BLaER1 treated with 17β-estradiol and CSF1 and Interleukin-3, amounts not matched to agents 10 nM and 100 nM (cell line): ENCODE measurements around the gene FAM9A.
"Not testable (repeated sequence)": the region's sequence is repeated elsewhere in the genome, so short reads cannot be mapped to it uniquely, and the experiment has no call there.

Source experiments
- H3K27ac ChIP-seq, 11 experiments: shearing (Covaris generic); formaldehyde crosslinking; 2 replicates each; pipeline ENCODE4 v1.8.1; 2022
- H3K27me3 ChIP-seq, 11 experiments: shearing (Covaris generic); formaldehyde crosslinking; 2 replicates each; pipeline ENCODE4 v1.8.1; 2022
- H3K36me3 ChIP-seq, 11 experiments: shearing (Covaris generic); formaldehyde crosslinking; 2 replicates each; pipeline ENCODE4 v1.8.1; 2022
- H3K4me1 ChIP-seq, 10 experiments: shearing (Covaris generic); formaldehyde crosslinking; 2 replicates each; pipeline ENCODE4 v1.8.1; 2022
- H3K4me2 ChIP-seq, 11 experiments: shearing (Covaris generic); formaldehyde crosslinking; 2 replicates each; pipeline ENCODE4 v1.8.1; 2022
- H3K4me3 ChIP-seq, 10 experiments: shearing (Covaris generic); formaldehyde crosslinking; 2 replicates each; pipeline ENCODE4 v1.8.1; 2022
- H3K9ac ChIP-seq, 11 experiments: shearing (Covaris generic); formaldehyde crosslinking; 2 replicates each; pipeline ENCODE4 v1.8.1; 2022
- H3K9me3 ChIP-seq, 11 experiments: shearing (Covaris generic); formaldehyde crosslinking; replicated peaks in 1 of 11; 2 replicates each; pipeline ENCODE4 v1.8.1; 2022
- H4K20me1 ChIP-seq, 11 experiments: shearing (Covaris generic); formaldehyde crosslinking; 2 replicates each; pipeline ENCODE4 v1.8.1; 2022
- Cebpa-rat ChIP-seq, 11 experiments: shearing (Covaris generic); IDR thresholded peaks; 2 replicates each; pipeline ENCODE4 v1.8.1; 2022

FAM9A gene

DNA sequence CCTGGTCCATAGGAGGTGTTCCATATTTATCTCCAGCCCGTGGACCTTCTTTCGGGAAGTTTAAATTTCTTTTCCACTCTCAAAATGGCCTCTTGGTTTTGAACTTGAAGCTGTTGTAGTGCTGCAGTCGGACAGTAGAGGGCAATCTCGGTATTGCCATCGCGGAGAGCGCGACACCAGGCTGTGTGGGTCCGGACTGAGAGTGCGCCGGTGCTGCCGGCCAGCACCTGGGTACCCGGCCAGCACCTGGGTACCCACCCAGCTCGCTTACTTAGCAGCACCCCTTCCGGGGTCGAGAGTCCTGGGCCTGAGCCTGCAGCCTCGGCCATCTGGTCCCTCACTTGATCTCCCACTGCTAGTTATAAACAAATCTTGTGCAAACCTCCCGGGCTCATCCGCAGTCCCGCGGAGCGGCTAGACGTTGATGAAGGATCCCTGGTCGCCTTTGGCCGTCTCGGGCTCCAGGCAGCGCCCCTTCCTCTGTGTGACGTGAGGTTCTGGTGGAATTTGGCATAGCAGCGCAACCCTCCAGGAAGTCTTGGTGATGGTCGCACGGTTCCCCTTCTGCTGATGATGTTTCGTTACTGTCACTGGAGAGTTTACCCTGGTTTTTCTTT is 18.0 kb downstream of the FAM9A start:
- H3K4me1 ChIP-seq: no peaks in the 10 kb centered on the region
- no peak for TF ChIP-seq Cebpa-rat (IDR thresholded peaks at IDR 0.05)
- peaks cover 15 to 22% (median 17%) of the 10 kb centered on the region in 11 experiments; a peak in 21 of 22 replicates for H3K9me3 ChIP-seq
- no peak overlapping the region for H3K27ac ChIP-seq
- no peak overlapping the region for H3K4me2 ChIP-seq
- H4K20me1 ChIP-seq: no peaks in the 10 kb centered on the region
- no peaks in the 10 kb centered on the region for H3K36me3 ChIP-seq
- H3K4me3 ChIP-seq: no peak overlapping the region
- no peak overlapping the region for H3K9ac ChIP-seq
- no peaks in the 10 kb centered on the region for H3K27me3 ChIP-seq

DNA sequence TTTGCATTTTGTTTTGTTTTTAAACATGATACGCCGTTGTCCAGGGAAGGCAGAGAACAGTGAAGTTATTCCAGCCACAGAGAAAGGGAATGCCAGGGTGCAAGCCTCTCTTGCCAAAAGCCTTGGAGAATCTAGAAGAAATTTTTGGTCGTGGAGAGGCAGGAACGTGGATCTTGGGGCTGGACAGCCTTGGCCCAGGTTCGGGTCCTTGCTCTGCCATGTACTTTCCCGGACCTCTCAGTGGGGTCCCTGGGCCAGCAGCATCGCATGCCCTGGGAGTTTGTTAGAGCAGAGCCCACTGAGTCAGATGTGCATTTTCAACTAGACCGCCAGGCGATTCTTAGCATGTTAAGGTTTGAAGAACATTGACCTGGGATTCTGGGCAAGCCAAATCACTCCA is 18.6 kb downstream of the FAM9A start:
- no peak for TF ChIP-seq Cebpa-rat (IDR thresholded peaks at IDR 0.05)
- H4K20me1 ChIP-seq: no peaks in the 10 kb centered on the region
- no peak overlapping the region for H3K4me2 ChIP-seq
- peaks cover 15 to 22% (median 17%) of the 10 kb centered on the region in 11 experiments; a peak in 21 of 22 replicates for H3K9me3 ChIP-seq
- no peak overlapping the region for H3K9ac ChIP-seq
- H3K4me3 ChIP-seq: no peak overlapping the region
- H3K27me3 ChIP-seq: no peaks in the 10 kb centered on the region
- no peaks in the 10 kb centered on the region for H3K4me1 ChIP-seq
- no peak overlapping the region for H3K27ac ChIP-seq
- no peaks in the 10 kb centered on the region for H3K36me3 ChIP-seq

DNA sequence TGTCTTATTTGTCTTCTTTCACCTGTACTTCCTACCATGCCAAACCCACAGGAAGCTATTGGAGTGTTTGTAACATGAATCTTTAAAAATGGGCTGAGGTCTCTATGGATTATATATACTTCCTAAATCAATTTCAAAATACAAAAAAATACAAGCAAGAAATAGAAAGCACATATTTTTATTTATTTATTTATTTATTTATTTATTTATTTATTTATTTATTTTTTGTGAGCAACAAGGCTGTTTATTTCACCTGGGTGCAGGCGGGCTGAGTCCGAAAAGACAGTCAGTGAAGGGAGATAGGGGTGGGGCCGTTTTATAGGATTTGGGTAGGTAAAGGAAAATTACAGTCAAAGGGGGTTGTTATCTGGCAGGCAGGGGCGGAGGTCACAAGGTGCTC is 19.3 kb downstream of the FAM9A start:
- H3K4me2 ChIP-seq, H3K9ac ChIP-seq, H3K36me3 ChIP-seq, H3K4me1 ChIP-seq, H3K27ac ChIP-seq, H4K20me1 ChIP-seq, H3K27me3 ChIP-seq, H3K4me3 ChIP-seq: not testable (repeated sequence)
- H3K9me3 ChIP-seq: peaks cover 15 to 22% (median 17%) of the 10 kb centered on the region in 11 experiments; a peak in 21 of 22 replicates

DNA sequence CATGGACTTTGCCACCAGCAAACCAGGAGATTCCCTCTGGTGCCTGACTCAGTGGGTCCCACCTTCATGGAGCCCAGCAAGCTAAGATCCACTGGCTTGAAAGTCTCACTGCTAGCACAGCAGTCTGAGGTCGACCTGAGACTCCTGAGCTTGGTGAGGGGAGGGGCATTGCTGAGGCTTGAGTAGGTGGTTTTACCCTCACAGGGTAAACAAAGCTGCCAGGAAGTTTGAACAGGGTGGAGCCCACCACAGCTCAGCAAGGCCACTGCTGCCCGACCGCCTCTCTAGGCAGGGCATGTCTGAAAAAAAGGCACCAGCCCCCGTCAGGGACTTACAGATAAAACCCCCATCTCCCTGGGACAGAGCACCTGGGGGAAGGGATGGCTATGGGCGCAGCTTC is 28.1 kb downstream of the FAM9A start:
- H4K20me1 ChIP-seq: no peaks in the 10 kb centered on the region
- H3K36me3 ChIP-seq: no peaks in the 10 kb centered on the region
- peaks cover 0 to 15% (median 0%) of the 10 kb centered on the region in 11 experiments; a peak in 4 of 22 replicates for H3K9me3 ChIP-seq
- H3K4me1 ChIP-seq: peaks cover 0 to 5% (median 0%) of the 10 kb centered on the region in 10 experiments; a peak in 2 of 20 replicates
- TF ChIP-seq Cebpa-rat (IDR thresholded peaks at IDR 0.05): no peak
- H3K4me3 ChIP-seq: no peak overlapping the region
- H3K27ac ChIP-seq: no peak overlapping the region
- no peaks in the 10 kb centered on the region for H3K27me3 ChIP-seq
- H3K4me2 ChIP-seq: 0 out of 22 replicates have a peak overlapping the region, but pooled peaks of 1 of the 11 experiments have one; percentile 20
- H3K9ac ChIP-seq: no peak overlapping the region

DNA sequence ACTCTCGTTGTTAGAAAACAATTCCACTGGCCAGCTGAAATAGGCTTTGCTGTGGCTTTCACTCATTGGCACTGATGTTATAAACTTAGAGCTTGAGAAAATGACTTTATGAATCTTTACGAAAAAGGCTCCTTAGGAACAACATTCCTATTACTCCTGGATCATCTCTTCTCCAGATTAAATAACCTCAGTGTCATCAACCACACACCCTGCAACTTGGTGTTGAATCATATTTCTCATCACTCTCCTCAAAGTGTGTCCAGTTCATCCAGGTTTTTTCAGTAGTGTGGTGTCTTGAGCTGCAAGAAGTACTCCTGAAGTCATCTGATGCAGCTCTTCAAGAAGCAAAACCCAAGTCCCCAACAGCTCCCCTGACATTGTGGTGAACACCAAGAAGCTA is 41.2 kb downstream of the FAM9A start:
- Histone ChIP-seq H4K20me1 (no peaks in the 10 kb centered on the region), H3K4me2 (no peak overlapping the region), H3K27me3 (no peaks in the 10 kb centered on the region), H3K27ac (no peak overlapping the region), H3K36me3 (no peaks in the 10 kb centered on the region), H3K9ac (no peak overlapping the region), H3K4me3 (no peak overlapping the region), H3K9me3 (peaks cover 3 to 17% (median 10%) of the 10 kb centered on the region in 11 experiments; a peak in 13 of 22 replicates), H3K4me1 (peaks cover 0 to 6% (median 4%) of the 10 kb centered on the region in 10 experiments; a peak in 7 of 20 replicates)
- no peak for TF ChIP-seq Cebpa-rat (IDR thresholded peaks at IDR 0.05)

DNA sequence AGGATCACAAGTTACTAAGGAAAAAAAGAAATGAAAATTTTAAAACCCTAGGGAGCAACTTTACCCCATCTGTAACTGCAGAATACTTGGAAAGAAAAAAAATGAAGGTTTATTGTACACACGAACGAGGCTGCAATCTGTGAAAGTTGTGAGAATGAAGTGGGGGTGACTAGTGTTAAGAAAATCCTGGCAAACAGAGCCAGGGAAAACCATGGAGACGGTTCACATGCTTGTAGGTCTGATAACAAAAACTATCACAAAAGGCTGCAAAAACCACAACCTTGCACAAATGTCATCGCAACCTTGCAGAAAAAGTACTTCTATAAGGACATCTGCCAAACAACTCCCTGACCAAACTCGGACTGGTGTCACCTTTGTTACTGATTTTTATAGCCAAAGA is 42.5 kb downstream of the FAM9A start:
- not testable (repeated sequence) for H4K20me1 ChIP-seq, H3K27ac ChIP-seq, H3K4me3 ChIP-seq, H3K4me1 ChIP-seq, H3K27me3 ChIP-seq, H3K9ac ChIP-seq, H3K36me3 ChIP-seq, H3K4me2 ChIP-seq
- peaks cover 5 to 19% (median 12%) of the 10 kb centered on the region in 11 experiments; a peak in 13 of 22 replicates for H3K9me3 ChIP-seq

DNA sequence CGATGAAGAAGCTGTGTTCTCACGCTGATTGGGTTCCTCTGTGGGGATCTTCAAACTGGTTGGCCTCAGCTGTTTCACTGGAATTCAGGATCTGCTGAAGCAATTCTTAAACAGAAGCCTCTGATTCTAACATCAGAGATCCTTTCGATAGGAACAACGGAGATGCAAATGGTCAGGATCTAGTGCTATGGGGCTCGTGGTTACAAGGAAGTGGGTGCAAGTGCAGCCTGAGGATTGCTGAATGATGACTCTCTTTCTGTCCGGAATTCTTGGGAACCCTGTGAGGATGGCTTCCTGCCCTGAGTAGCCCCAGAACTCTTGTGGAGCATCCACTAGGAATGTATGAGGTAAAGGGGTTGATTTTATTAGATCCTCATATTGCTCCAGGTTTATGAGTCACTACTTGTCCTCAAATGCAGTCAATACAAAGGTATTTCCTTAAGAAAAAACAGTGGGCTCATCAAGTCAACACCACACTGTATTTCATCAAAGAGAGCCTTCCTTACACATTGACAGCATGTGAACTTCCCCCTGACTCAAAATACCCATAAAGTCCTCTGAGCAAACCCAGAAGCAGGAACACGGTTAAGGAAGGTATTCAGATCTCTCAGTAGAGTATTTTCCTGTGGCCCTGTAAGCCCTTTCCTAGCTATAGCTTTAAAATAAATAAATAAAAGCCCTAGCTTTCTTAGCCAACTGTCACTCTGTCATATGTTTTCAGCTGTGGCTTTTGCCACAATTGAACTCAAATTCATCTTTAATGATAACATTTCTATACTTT is 43.4 kb downstream of the FAM9A start:
- not testable (repeated sequence) for H3K27ac ChIP-seq, H3K9ac ChIP-seq, H3K4me1 ChIP-seq, H3K4me3 ChIP-seq, H3K27me3 ChIP-seq, H4K20me1 ChIP-seq, H3K4me2 ChIP-seq, H3K36me3 ChIP-seq
- H3K9me3 ChIP-seq: peaks cover 5 to 19% (median 12%) of the 10 kb centered on the region in 11 experiments; a peak in 13 of 22 replicates

DNA sequence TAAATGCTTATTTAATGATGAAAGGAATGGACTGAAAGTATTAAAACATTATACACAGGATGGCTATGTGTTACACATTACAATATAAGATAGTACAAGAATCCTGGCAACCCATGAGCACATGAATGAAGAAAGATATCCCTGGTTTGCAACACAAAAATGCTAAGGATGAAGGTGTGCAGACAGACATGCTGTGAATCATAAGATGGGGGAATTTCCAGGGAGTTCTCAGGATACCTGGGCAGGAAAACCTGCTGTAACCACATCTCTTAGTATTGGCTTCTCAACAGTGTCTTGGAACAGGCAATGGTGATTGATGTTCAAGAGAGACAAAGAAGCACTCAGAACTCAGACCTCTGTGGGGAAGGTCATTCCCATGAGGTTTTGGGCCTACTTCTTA is 45.4 kb downstream of the FAM9A start:
- Histone ChIP-seq H3K4me3 (no peak overlapping the region), H3K27ac (no peak overlapping the region), H3K4me1 (peaks cover 0 to 13% (median 5%) of the 10 kb centered on the region in 10 experiments; a peak in 8 of 20 replicates), H4K20me1 (no peaks in the 10 kb centered on the region), H3K9me3 (peaks cover 5 to 19% (median 12%) of the 10 kb centered on the region in 11 experiments; a peak in 13 of 22 replicates), H3K36me3 (no peaks in the 10 kb centered on the region), H3K27me3 (no peaks in the 10 kb centered on the region), H3K4me2 (no peak overlapping the region), H3K9ac (no peak overlapping the region)
- no peak for TF ChIP-seq Cebpa-rat (IDR thresholded peaks at IDR 0.05)

DNA sequence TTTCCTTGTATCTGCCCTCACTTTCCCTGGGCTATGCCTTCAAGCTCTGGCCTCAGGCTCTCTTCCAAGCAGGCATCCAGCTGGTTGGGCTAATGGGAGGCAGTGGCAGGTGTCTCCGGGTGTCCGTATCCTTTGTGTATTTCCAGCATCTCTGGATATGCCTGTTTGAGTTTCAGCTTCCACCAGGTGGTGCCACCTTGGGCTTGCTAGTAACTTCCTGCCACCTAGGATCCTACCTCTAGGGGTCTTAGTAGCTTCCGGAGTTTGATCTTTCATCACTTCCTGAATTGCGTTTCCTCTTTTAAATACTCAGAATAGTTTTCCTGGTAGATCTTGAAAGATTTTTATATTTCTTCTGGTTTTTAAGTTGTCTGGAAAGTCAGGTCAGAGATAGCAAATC is 46.1 kb downstream of the FAM9A start:
- no peak overlapping the region for H3K9ac ChIP-seq
- no peaks in the 10 kb centered on the region for H3K27me3 ChIP-seq
- H4K20me1 ChIP-seq: no peaks in the 10 kb centered on the region
- H3K4me1 ChIP-seq: peaks cover 0 to 13% (median 5%) of the 10 kb centered on the region in 10 experiments; a peak in 8 of 20 replicates
- H3K27ac ChIP-seq: no peak overlapping the region
- H3K4me2 ChIP-seq: peak overlapping the region in 5 of 11 experiments; percentile 19 to 40 (median 27); a peak in 5 of 22 replicates
- peaks cover 5 to 19% (median 12%) of the 10 kb centered on the region in 11 experiments; a peak in 13 of 22 replicates for H3K9me3 ChIP-seq
- no peak for TF ChIP-seq Cebpa-rat (IDR thresholded peaks at IDR 0.05)
- no peaks in the 10 kb centered on the region for H3K36me3 ChIP-seq
- no peak overlapping the region for H3K4me3 ChIP-seq
